HG03439 (cell line): Measurements from ENCODE around the gene NDRG4.

Source experiments
- ATAC-seq: cut with Tn5 transposase; IDR thresholded peaks from one replicate; pipeline ENCODE4 v1.9.1; 2021; ENCODE audit warnings: mild to moderate bottlenecking, moderate library complexity; ENCODE audit not compliant: unreplicated experiment

Gene NDRG4

GRCh38 chr16:58537124-58537906 is 37.4 kb downstream of the NDRG4 start:
- ATAC-seq, result no peak

GRCh38 chr16:58541711-58542110 is 41.8 kb downstream of the NDRG4 start:
- no peak for ATAC-seq

DNA sequence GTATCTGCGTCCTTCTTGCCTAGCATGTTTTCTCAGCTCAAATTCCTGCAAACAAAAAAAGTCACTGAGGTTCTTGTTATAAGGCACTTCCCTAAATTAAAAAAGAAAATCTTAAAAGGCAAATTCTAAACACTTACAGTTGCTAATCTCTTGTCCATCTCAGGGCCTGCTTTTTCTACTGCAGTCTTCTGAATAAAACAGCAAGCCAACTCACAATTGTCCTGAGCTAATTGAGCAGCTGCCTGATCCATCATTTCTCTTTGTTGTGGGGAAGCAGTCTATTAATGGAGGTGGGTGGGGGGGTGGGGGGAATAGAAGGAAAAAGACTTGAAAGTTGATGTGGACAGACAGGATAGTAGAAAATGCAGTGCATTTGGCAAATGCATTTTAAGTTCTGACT is 42.3 kb downstream of the NDRG4 start:
- no peak for ATAC-seq

DNA sequence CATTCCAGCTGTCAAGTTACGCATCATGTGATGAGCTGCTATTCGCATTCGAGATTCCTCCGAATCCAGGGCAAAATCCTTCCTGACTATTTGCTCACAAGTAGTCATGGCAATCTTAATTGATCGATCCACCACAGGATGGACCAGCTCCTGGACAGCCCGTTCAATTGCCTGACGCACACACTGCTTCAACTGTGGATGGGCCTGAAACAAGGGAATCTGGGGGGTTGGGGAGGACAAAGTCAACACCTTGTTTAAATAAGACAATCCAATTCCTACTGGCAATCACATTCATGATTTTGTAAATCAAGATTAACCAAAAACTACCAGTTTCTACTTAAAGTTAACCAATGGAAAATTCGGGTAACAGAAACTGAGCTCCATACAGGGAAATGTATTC is 43.7 kb downstream of the NDRG4 start:
- no peak for ATAC-seq

DNA sequence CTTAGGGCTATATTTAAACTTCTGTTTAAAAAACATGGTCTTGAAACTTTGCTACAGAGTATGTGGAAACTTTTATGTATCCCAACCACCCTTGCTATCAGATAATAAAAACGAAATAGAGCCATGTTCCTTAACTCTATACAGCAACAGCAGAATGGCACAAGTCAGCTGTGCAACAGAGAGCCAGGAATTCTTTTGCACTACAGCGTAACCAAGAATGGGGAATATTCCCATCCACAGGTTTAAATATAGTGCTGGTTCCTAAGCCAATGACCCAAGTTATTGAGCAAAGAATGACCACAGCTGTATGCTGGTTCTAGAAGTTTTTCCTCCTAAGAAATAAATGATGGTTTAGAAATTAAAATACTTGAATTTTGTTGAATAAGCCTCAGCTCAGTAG is 48.4 kb downstream of the NDRG4 start:
- ATAC-seq, result no peak

DNA sequence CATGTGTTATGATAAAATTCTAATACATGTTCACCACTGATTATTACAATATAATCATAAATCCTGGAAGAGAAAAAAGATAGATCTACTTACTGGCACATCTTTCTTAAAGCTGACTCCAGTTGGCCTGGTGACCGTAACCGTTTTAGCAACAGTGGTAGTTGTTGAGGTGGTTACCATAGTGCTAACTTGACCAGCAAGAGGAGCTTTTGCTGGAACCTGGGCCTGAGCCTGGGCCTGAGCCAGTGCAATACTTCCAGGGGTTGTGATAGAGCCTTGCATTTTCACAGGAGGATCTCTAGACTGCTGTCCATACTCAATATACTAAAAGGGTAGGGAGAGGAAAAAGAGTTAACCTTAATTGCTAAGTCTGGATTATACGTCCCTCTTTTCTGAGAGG is 51.6 kb downstream of the NDRG4 start:
- ATAC-seq, result no peak

GRCh38 chr16:58556678-58557077 is 56.7 kb downstream of the NDRG4 start:
- ATAC-seq, result no peak
